H9 (cell line): ENCODE data around the gene SIX3. TPM values are rescaled to one million over a fixed set of nuclear protein-coding genes. Genes with fewer than 3 reads are reported as not detected.

Experiments
- DNase-seq: peaks from one replicate; pipeline ENCODE4 v3.0.0-alpha.2; 2017
- H2AFZ ChIP-seq: one replicate; pipeline ENCODE4 v1.6.1; 2013; ENCODE audit warnings: mild to moderate bottlenecking, low read length, control low read depth, moderate library complexity
- H2AK5ac ChIP-seq: 2 replicates; pipeline ENCODE4 v1.6.1; 2013; ENCODE audit warnings: low read length, control low read depth, mixed read lengths; ENCODE audit not compliant: insufficient read length
- H2BK120ac ChIP-seq: one replicate; pipeline ENCODE4 v1.6.1; 2013; ENCODE audit warnings: low read depth, mild to moderate bottlenecking, low read length, control low read depth, inconsistent platforms; ENCODE audit not compliant: poor library complexity, severe bottlenecking
- H2BK12ac ChIP-seq: 2 replicates; pipeline ENCODE4 v1.6.1; 2013; ENCODE audit warnings: low read length, control low read depth, mixed read lengths, low read depth; ENCODE audit not compliant: insufficient read length
- H2BK15ac ChIP-seq: 2 replicates; pipeline ENCODE4 v1.6.1; 2013; ENCODE audit warnings: low read depth, low read length, control low read depth
- H2BK20ac ChIP-seq: one replicate; pipeline ENCODE4 v1.6.1; 2013; ENCODE audit warnings: low read depth, mild to moderate bottlenecking, low read length, control low read depth, inconsistent platforms; ENCODE audit not compliant: poor library complexity, severe bottlenecking
- H2BK5ac ChIP-seq: 2 replicates; pipeline ENCODE4 v1.6.1; 2013; ENCODE audit warnings: low read length, control low read depth, mixed read lengths; ENCODE audit not compliant: insufficient read length
- H3K14ac ChIP-seq: 2 replicates; pipeline ENCODE4 v1.6.1; 2013; ENCODE audit warnings: low read length, control low read depth; ENCODE audit not compliant: insufficient read depth
- H3K18ac ChIP-seq: 2 replicates; pipeline ENCODE4 v1.6.1; 2013; ENCODE audit warnings: low read depth, mild to moderate bottlenecking, mixed read lengths, low read length, control low read depth; ENCODE audit not compliant: insufficient read length
- H3K23ac ChIP-seq: 2 replicates; pipeline ENCODE4 v1.6.1; 2013; ENCODE audit warnings: low read length, control low read depth, mixed read lengths, low read depth; ENCODE audit not compliant: insufficient read length
- H3K23me2 ChIP-seq: 2 replicates; pipeline ENCODE4 v1.6.1; 2013; ENCODE audit warnings: low read depth, mild to moderate bottlenecking, mixed read lengths, low read length, control low read depth; ENCODE audit not compliant: insufficient read length, poor library complexity, severe bottlenecking
- H3K27ac ChIP-seq: 2 replicates; pipeline ENCODE4 v1.5.1; 2013; ENCODE audit warnings: low read length, control low read depth, mixed read lengths, low read depth; ENCODE audit not compliant: insufficient read length
- H3K27me3 ChIP-seq: 2 replicates; pipeline ENCODE4 v1.6.1; 2013; ENCODE audit warnings: low read length, control low read depth, inconsistent platforms; ENCODE audit not compliant: insufficient read depth
- H3K4ac ChIP-seq: 2 replicates; pipeline ENCODE4 v1.6.1; 2013; ENCODE audit warnings: low read depth, mild to moderate bottlenecking, control low read depth, inconsistent platforms, low read length, moderate library complexity
- H3K4me1 ChIP-seq: 2 replicates; pipeline ENCODE4 v1.6.1; 2013; ENCODE audit warnings: low read length, control low read depth, inconsistent platforms; ENCODE audit not compliant: insufficient read depth
- H3K4me2 ChIP-seq: 2 replicates; pipeline ENCODE4 v1.6.1; 2013; ENCODE audit warnings: low read length, control low read depth, mixed read lengths; ENCODE audit not compliant: insufficient read length, insufficient read depth
- H3K56ac ChIP-seq: 2 replicates; pipeline ENCODE4 v1.6.1; 2013; ENCODE audit warnings: low read depth, mild to moderate bottlenecking, mixed read lengths, low read length, control low read depth; ENCODE audit not compliant: insufficient read length
- H3K79me1 ChIP-seq: 2 replicates; pipeline ENCODE4 v1.6.1; 2013; ENCODE audit warnings: low read depth, mild to moderate bottlenecking, moderate library complexity, low read length, control low read depth, inconsistent platforms; ENCODE audit not compliant: insufficient read depth, poor library complexity, severe bottlenecking
- H3K79me2 ChIP-seq: 2 replicates; pipeline ENCODE4 v1.6.1; 2013; ENCODE audit warnings: low read length, control low read depth, inconsistent platforms; ENCODE audit not compliant: insufficient read depth
- H3K9ac ChIP-seq: 2 replicates; pipeline ENCODE4 v1.6.1; 2013; ENCODE audit warnings: low read length, control low read depth, mixed read lengths; ENCODE audit not compliant: insufficient read length; ENCODE audit errors: extremely low read depth
- H3K9me3 ChIP-seq: one replicate; pipeline ENCODE4 v1.6.1; 2013; ENCODE audit warnings: low read depth, low read length, inconsistent platforms; ENCODE audit not compliant: control insufficient read depth
- H3T11ph ChIP-seq: one replicate; pipeline ENCODE4 v1.6.1; 2013; ENCODE audit warnings: mild to moderate bottlenecking, low read length, control low read depth, inconsistent platforms
- H4K20me1 ChIP-seq: one replicate; pipeline ENCODE4 v1.6.1; 2013; ENCODE audit not compliant: control insufficient read depth, insufficient read length, insufficient read depth
- H4K5ac ChIP-seq: 2 replicates; pipeline ENCODE4 v1.6.1; 2013; ENCODE audit warnings: low read depth, mild to moderate bottlenecking, mixed read lengths, low read length, control low read depth; ENCODE audit not compliant: insufficient read length
- H4K8ac ChIP-seq: replicated peaks from 2 replicates; pipeline ENCODE4 v1.6.1; 2013; ENCODE audit warnings: low read length, control low read depth, mixed read lengths, low read depth; ENCODE audit not compliant: insufficient read length
- H4K91ac ChIP-seq: 2 replicates; pipeline ENCODE4 v1.6.1; 2013; ENCODE audit warnings: low read depth, mild to moderate bottlenecking, moderate library complexity, mixed read lengths, low read length, control low read depth; ENCODE audit not compliant: insufficient read length
- H3K27ac Mint-ChIP-seq, 3 experiments: 2 replicates in 2 of 3; 3 replicates in 1 of 3; pipeline ENCODE4 v1.8.0; 2020 to 2021; ENCODE audit warnings: mixed read lengths in 3 of 3, mild to moderate bottlenecking in 1 of 3, moderate library complexity in 1 of 3
- H3K27me3 Mint-ChIP-seq: 2 replicates; pipeline ENCODE4 v1.8.0; 2021; ENCODE audit warnings: low read depth, mild to moderate bottlenecking, moderate library complexity, mixed read lengths
- H3K36me3 Mint-ChIP-seq, 3 experiments: 2 replicates in 2 of 3; 3 replicates in 1 of 3; pipeline ENCODE4 v1.8.0; 2020 to 2021; ENCODE audit warnings: low read depth in 3 of 3, mixed read lengths in 3 of 3; ENCODE audit not compliant: insufficient read depth in 1 of 3
- H3K4me1 Mint-ChIP-seq, 2 experiments: 2 replicates each; pipeline ENCODE4 v1.8.0; 2020; ENCODE audit warnings: mixed read lengths in 2 of 2
- H3K4me3 Mint-ChIP-seq, 2 experiments: 2 replicates in 1 of 2; 3 replicates in 1 of 2; pipeline ENCODE4 v1.8.0; 2020 to 2021; ENCODE audit warnings: mild to moderate bottlenecking in 2 of 2, mixed read lengths in 2 of 2, moderate library complexity in 1 of 2
- H3K9me3 Mint-ChIP-seq, 2 experiments: 2 replicates in 1 of 2; 3 replicates in 1 of 2; pipeline ENCODE4 v1.8.0; 2020; ENCODE audit warnings: mild to moderate bottlenecking in 2 of 2, mixed read lengths in 2 of 2, moderate library complexity in 1 of 2
- CTCF ChIP-seq: fragments of 200-600 bp; sonication (generic); conservative IDR thresholded peaks from 3 replicates; pipeline ENCODE4 v1.8.0; 2021; ENCODE audit warnings: antibody characterized with exemption, mild to moderate bottlenecking
- WGBS: extraction: QIAGEN DNeasy Blood & Tissue Kit; methylation state at CpG from one replicate; pipeline ENCODE4 v1.1.7; 2013; ENCODE audit warnings: missing lambda C conversion rate, low lambda C conversion rate, mixed read lengths; ENCODE audit not compliant: insufficient read length; ENCODE audit errors: extremely low coverage; 5-methylcytosine and 5-hydroxymethylcytosine counted together
- total RNA-seq: library from RNA; stranded (reverse); gene quantifications from 2 replicates; pipeline ENCODE4 v1.2.1, GENCODE V29; 2021

The SIX3 gene
- total RNA-seq, 1 experiment from 2014 or later = 0.55 TPM

- Histone ChIP-seq H4K5ac (no peak overlapping the region), H2BK20ac (no peak overlapping the region), H2BK120ac (no peak overlapping the region), H3T11ph (no peak overlapping the region), H3K4me1 (no peaks in the 10 kb centered on the region; the same call in none of the 2 replicates), H2BK15ac (no peak overlapping the region), H3K18ac (no peak overlapping the region), H3K23me2 (no peaks in the 10 kb centered on the region), H2BK5ac (no peak overlapping the region), H3K9ac (no peak overlapping the region), H3K9me3 (no peaks in the 10 kb centered on the region), H3K4ac (no peak overlapping the region), H2AFZ (no peak overlapping the region), H2AK5ac (no peak overlapping the region), H4K91ac (no peak overlapping the region), H4K20me1 (no peaks in the 10 kb centered on the region), H3K79me1 (no peaks in the 10 kb centered on the region), H3K79me2 (no peaks in the 10 kb centered on the region; the same call in 1 of the 2 replicates), H3K56ac (no peak overlapping the region), H3K14ac (no peak overlapping the region), H3K4me2 (no peak overlapping the region), H3K23ac (no peak overlapping the region), H3K27ac (no peak overlapping the region), H3K27me3 (no peaks in the 10 kb centered on the region), H2BK12ac (no peak overlapping the region), H4K8ac (no peak overlapping the region)
- no peak for DNase-seq
- no CpG with 5 or more reads among the region's 4 CpGs for WGBS
- H3K36me3 Mint-ChIP-seq = no peaks in the 10 kb centered on the region
- no peak for TF ChIP-seq CTCF
- H3K4me3 Mint-ChIP-seq = no peak overlapping the region
- no peaks in the 10 kb centered on the region; a peak in 1 of 5 replicates for H3K9me3 Mint-ChIP-seq
- H3K27ac Mint-ChIP-seq = no peak overlapping the region
- peaks cover 27 to 50% of the 10 kb centered on the region in 2 experiments for H3K4me1 Mint-ChIP-seq
- H3K27me3 Mint-ChIP-seq = peaks cover 34% of the 10 kb centered on the region
Observed at GRCh38 chr2:44969936-44970335, 28.4 kb downstream of the SIX3 start.
